PC-9 (cell line): ENCODE measurements around the gene FXYD7. TPM values are rescaled to one million over a fixed set of nuclear protein-coding genes. Genes with fewer than 3 reads are reported as not detected.

Experiments used
- BruUV-seq: library from RNA; stranded (reverse); fragments of 400-500 nt; replicated peaks from 2 replicates; lab custom pipeline; 2021; lab: Mats Ljungman, UMichigan
- CTCF ChIA-PET: fragments of 300-600 bp; sonication (Branson Sonifier 250); formaldehyde crosslinking; loops from one replicate; lab custom pipeline; 2022; ENCODE audit warnings: antibody characterized with exemption; lab: Charles Lee
- POLR2A ChIA-PET: fragments of 300-600 bp; sonication (Branson Sonifier 250); formaldehyde crosslinking; loops from one replicate; lab custom pipeline; 2022; ENCODE audit warnings: antibody characterized with exemption; ENCODE audit not compliant: unreplicated experiment; lab: Charles Lee
- DNase-seq, 2 experiments: peaks; one replicate each; pipeline versions ENCODE4 v3.0.0 to v3.0.0-alpha.2; 2015 to 2022; ENCODE audit warnings: mixed read lengths in 1 of 2
- H2AFZ ChIP-seq: fragments of 200-600 bp; sonication (generic); 2 replicates; pipeline ENCODE4 v1.8.1; 2017; ENCODE audit warnings: antibody characterized with exemption
- H3F3A ChIP-seq: fragments of 200-600 bp; sonication (generic); 2 replicates; pipeline ENCODE4 v1.8.1; 2017; ENCODE audit warnings: antibody characterized with exemption, mild to moderate bottlenecking, low read depth; ENCODE audit not compliant: insufficient read depth
- H3K27ac ChIP-seq: fragments of 200-600 bp; sonication (generic); 2 replicates; pipeline ENCODE4 v1.6.1; 2016; ENCODE audit warnings: mixed run types
- H3K27me3 ChIP-seq: fragments of 200-600 bp; sonication (generic); 2 replicates; pipeline ENCODE4 v1.6.1; 2016; ENCODE audit warnings: low read depth, mixed run types; ENCODE audit not compliant: insufficient read depth
- H3K36me3 ChIP-seq: fragments of 200-600 bp; sonication (generic); 2 replicates; pipeline ENCODE4 v1.6.1; 2016; ENCODE audit warnings: low read depth, mixed run types
- H3K4me1 ChIP-seq: fragments of 200-600 bp; sonication (generic); replicated peaks from 2 replicates; pipeline ENCODE4 v1.6.1; 2016; ENCODE audit warnings: mixed run types; ENCODE audit not compliant: insufficient read depth
- H3K4me2 ChIP-seq: fragments of 200-600 bp; sonication (generic); 2 replicates; pipeline ENCODE4 v1.6.1; 2017; ENCODE audit warnings: mixed run types
- H3K4me3 ChIP-seq: fragments of 200-600 bp; sonication (generic); 2 replicates; pipeline ENCODE4 v1.6.1; 2016; ENCODE audit warnings: mixed run types
- H3K79me2 ChIP-seq: fragments of 200-600 bp; sonication (generic); 2 replicates; pipeline ENCODE4 v1.6.1; 2017; ENCODE audit warnings: low read depth, mixed run types
- H3K9me2 ChIP-seq: fragments of 200-600 bp; sonication (generic); 2 replicates; pipeline ENCODE4 v1.8.1; 2017; ENCODE audit warnings: mild to moderate bottlenecking; ENCODE audit not compliant: insufficient read depth
- H3K9me3 ChIP-seq: fragments of 200-600 bp; sonication (generic); 2 replicates; pipeline ENCODE4 v1.8.1; 2016; ENCODE audit warnings: low read depth; ENCODE audit not compliant: insufficient read depth
- H4K20me1 ChIP-seq: fragments of 200-600 bp; sonication (generic); 2 replicates; pipeline ENCODE4 v1.8.1; 2017; ENCODE audit not compliant: insufficient read depth
- CTCF ChIP-seq: fragments of 200-600 bp; sonication (generic); conservative IDR thresholded peaks from 2 replicates; pipeline ENCODE4 v1.6.1; 2017; ENCODE audit warnings: mixed run types, antibody characterized with exemption, mild to moderate bottlenecking, moderate library complexity
- EZH2 ChIP-seq: fragments of 200-600 bp; sonication (generic); IDR thresholded peaks from 2 replicates; pipeline ENCODE4 v1.8.0; 2017; ENCODE audit warnings: antibody characterized with exemption, low read depth
- intact Hi-C: fragments of 100-400 bp; cut with micrococcal nuclease; formaldehyde crosslinking; loops from one replicate; pipeline ENCODE4 v1.10.0; 2022; ENCODE audit not compliant: unreplicated experiment
- total RNA-seq: library from RNA; stranded (reverse); gene quantifications from 2 replicates; pipeline ENCODE4 v1.2.3, GENCODE V29; 2021

FXYD7 gene
- total RNA-seq, 1 experiment from 2014 or later: not detected

- DNase-seq: no peak
- BruUV-seq: no TSS peak
- no peaks in the 10 kb centered on the region for H3K79me2 ChIP-seq
- POLR2A ChIA-PET: no interaction called here
- H2AFZ ChIP-seq: no peak within 1 kb of the TSS
- no peaks in the 10 kb centered on the region for H3F3A ChIP-seq
- no peaks in the 10 kb centered on the region for H3K36me3 ChIP-seq
- TF ChIP-seq CTCF: no peak
- no peak for TF ChIP-seq EZH2
- intact Hi-C loops: loop anchor here (1.0 kb wide), 2 partner anchors 20 to 67 kb away; no protein-coding TSS in a partner anchor
- no peaks in the 10 kb centered on the region for H3K27me3 ChIP-seq
- no peak within 1 kb of the TSS for H3K27ac ChIP-seq
- H4K20me1 ChIP-seq: no peaks in the 10 kb centered on the region
- no peak within 1 kb of the TSS for H3K4me3 ChIP-seq
- CTCF ChIA-PET: no interaction called here
- H3K9me3 ChIP-seq: no peaks in the 10 kb centered on the region; the same call in 1 of the 2 replicates
- no peak within 1 kb of the TSS for H3K4me2 ChIP-seq
- H3K9me2 ChIP-seq: no peaks in the 10 kb centered on the region
- H3K4me1 ChIP-seq: peaks cover 8% of the 10 kb centered on the region; the same call in 1 of the 2 replicates
Measured at GRCh38 chr19:35134601-35135242, 8.3 kb upstream of the FXYD7 start, which contains the start of gene LGI4. TSS of gene LGI4 (minus strand) at chr19:35135059. CDS start at chr19:35134680, 379 bp downstream.

- H2AFZ ChIP-seq: no peak overlapping the region
- H3K79me2 ChIP-seq: no peaks in the 10 kb centered on the region
- no peak overlapping the region for H3K4me3 ChIP-seq
- H3K27ac ChIP-seq: no peak overlapping the region
- no TSS peak for BruUV-seq
- ChIA-PET CTCF (interaction anchor here (0.6 to 1.0 kb wide), 2 partner anchors 18 to 21 kb away, joined by 3 to 4 read pairs; no protein-coding TSS in a partner anchor), POLR2A (no interaction called here)
- H3K36me3 ChIP-seq: no peaks in the 10 kb centered on the region
- no peaks in the 10 kb centered on the region for H3K27me3 ChIP-seq
- intact Hi-C loops: loop anchor here (1.0 kb wide), 2 partner anchors 21 to 68 kb away; no protein-coding TSS in a partner anchor
- TF ChIP-seq EZH2 (no peak), CTCF (peak; percentile 93)
- peaks cover 8% of the 10 kb centered on the region; the same call in 1 of the 2 replicates for H3K4me1 ChIP-seq
- H4K20me1 ChIP-seq: no peaks in the 10 kb centered on the region
- H3K9me3 ChIP-seq: no peaks in the 10 kb centered on the region; the same call in 1 of the 2 replicates
- DNase-seq: peak in 1 of 2 experiments; percentile 71
- no peaks in the 10 kb centered on the region for H3K9me2 ChIP-seq
- peaks cover under 1% of the 10 kb centered on the region; the same call in 1 of the 2 replicates for H3F3A ChIP-seq
- no peak overlapping the region for H3K4me2 ChIP-seq
Measured at GRCh38 chr19:35135389-35135909, 7.6 kb upstream of the FXYD7 start.

GRCh38 chr19:35136231-35136630 is 6.8 kb upstream of the FXYD7 start:
- ChIA-PET POLR2A (no interaction called here), CTCF (interaction anchor here (0.6 to 1.0 kb wide), 2 partner anchors 18 to 22 kb away, joined by 3 to 4 read pairs; no protein-coding TSS in a partner anchor)
- Histone ChIP-seq H4K20me1 (no peaks in the 10 kb centered on the region), H3K9me3 (no peaks in the 10 kb centered on the region; the same call in 1 of the 2 replicates), H3K4me1 (peaks cover 8% of the 10 kb centered on the region; the same call in 1 of the 2 replicates), H3K27me3 (no peaks in the 10 kb centered on the region), H3F3A (peaks cover 5% of the 10 kb centered on the region; the same call in 1 of the 2 replicates), H3K36me3 (no peaks in the 10 kb centered on the region), H2AFZ (no peak overlapping the region), H3K4me3 (no peak overlapping the region), H3K79me2 (no peaks in the 10 kb centered on the region), H3K4me2 (no peak overlapping the region), H3K9me2 (no peaks in the 10 kb centered on the region), H3K27ac (no peak overlapping the region)
- TF ChIP-seq EZH2: no peak
- TF ChIP-seq CTCF: no peak
- BruUV-seq: no TSS peak
- intact Hi-C loops: no loop called here
- DNase-seq: no peak
